NOMO-1 (cell line): ENCODE measurements around the gene RPTOR.
A peak's percentile ranks its signal among the peaks of the same experiment; 100 is the strongest.

Source experiments
- DNase-seq, 2 experiments: peaks; one replicate each; lab custom pipeline; 2025; ENCODE audit not compliant: unreplicated experiment in 2 of 2; lab: John Stamatoyannopoulos, UW

Gene RPTOR

DNA sequence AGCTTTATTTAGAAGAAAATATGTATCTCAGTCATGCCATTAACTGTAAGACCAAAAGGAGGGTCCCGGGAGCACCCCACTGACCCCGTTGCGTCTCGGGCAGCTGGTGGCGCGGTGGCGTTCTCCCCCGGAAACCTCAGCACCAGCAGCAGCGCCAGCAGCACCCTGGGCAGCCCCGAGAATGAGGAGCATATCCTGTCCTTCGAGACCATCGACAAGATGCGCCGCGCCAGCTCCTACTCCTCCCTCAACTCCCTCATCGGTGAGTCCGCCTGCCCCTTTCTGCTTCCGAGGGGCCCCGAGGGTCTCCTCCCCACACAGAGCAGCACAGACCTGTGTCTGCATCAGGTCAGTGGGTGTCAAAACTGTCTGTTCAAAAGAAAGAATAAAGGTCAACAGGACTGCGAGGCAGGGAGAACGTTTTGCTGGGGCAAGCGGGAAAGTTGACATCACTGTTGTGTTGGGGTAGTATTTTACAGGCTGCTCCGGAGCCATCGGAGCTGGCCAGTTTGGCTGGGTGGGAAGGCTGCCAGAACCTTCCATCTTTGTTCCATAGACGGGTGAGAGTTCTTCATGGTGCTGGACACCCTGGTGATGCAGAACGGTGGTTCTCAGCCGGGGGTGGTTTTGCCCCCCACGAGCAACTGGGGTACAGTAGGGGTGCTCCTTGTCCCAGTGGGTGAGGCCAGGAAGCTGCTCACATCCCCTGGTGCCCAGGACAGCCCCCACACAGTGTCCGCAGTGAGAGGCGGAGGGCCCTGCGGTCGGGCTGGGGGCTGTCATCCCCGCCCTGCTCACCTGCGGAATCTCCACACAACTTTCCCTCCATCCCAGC lies 349.2 kb downstream of the RPTOR start:
- no peak for DNase-seq

DNA sequence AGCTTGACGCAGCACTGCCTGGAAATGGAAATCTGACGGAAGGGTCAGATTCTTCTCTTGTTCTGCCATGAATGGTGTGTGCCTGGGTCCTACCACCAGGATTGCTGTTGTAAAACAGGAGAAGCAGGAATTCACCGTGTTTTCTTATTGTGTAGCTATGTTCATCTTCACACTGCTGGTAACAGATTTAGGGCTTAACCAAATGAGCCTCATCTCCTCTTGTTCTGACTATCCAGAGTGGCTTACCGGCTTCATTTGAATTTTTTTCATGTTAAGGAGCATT lies 349.7 kb downstream of the RPTOR start:
- DNase-seq, result no peak

DNA sequence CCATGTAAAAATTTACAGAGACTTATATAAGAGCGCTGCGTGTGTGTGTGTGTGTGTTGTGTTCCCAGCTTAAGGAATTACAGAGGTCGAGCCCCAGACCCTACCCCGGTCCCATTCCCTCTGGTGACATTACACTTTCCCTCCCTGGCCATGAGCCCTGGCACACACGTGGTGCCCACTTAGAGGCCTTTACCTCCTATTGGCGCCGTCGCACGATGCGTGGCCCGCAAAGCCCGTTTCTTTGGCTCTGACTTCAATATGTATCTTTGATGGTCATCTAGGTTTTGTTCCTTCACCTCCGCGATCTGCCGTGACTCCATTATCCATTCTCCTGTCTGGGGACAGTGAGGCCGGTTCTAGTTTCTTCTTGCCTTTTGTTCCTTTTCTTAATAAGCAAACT lies 350.1 kb downstream of the RPTOR start:
- no peak for DNase-seq

DNA sequence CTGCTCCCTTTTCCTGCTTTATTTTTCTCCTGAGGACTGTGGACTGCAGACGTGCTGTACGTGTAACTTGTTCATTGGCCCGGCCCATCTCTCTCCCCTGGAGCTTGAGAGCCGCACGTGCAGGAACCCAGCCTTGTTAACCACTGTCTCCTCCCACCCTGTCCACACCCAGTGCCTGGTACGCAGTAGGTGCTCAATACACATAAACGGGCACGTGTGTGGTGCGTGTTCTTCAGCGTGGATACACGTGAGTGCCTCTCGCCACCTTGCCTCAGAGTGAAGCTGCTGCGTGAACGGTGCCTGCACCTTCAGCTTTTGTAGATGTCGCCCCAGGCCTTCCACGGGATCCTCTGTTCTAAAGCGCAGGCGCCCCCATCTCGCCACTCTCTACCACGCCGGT lies 350.7 kb downstream of the RPTOR start:
- no peak for DNase-seq

DNA sequence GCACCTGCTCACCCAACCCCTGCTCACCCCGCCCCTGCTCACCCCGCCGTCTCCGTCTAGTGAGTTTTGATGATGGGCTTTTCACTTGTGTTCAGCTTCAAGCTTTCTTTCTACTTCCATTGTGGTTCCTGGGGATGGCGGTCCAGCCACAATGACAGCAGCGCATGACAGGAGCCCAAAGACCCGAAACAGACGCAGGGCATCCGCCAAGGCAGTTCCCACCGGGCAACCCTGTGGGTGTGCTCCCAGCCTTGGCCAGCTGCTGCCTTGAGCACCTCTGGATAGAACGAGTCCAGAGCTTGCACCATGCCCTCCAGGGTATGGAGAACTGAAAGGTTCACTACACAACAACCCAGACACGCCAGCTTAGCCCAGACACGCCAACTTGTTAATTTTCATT lies 354.1 kb downstream of the RPTOR start:
- DNase-seq, result no peak

DNA sequence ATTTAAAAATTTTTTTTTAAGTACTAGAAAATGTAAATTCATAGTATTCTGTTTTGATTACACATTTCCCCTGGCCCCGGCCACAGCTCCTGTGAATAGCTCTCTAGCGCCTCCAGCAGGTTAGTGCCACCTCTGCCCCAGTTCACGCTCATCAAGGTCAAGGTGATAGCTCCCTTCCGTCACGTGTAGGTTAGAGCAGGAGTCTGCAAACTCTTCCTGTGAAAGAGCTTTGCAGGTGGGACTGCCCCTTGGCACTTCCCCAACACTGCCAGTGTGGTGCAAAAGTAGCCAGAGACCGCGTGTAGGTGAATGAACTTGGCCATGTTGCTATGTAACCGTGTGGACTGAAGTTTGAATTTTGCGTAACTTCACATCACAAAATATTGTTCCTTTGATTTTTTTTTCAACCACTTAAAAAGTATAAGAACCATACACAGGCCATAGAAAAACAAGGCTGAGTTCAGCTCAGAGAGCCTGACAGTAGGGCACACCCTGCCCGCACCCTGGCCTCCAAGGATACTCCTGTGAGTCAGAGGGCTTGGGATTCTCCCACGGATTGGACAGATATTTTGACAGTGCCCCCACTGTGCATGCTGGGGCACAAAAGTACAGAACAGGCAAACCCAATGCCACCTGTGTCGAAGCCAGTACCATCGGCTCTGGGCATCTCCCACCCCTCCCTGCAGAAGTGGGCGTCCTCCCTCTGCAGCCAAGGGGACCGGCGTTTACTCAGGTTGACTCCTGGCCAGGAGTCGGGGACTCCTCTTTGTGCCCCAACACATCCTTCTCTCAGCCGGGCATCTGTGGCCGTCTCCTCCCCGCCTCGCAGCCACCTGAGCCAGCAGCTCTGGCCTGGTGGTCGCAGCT lies 355.0 kb downstream of the RPTOR start:
- DNase-seq, result peak; percentile 41 to 46

DNA sequence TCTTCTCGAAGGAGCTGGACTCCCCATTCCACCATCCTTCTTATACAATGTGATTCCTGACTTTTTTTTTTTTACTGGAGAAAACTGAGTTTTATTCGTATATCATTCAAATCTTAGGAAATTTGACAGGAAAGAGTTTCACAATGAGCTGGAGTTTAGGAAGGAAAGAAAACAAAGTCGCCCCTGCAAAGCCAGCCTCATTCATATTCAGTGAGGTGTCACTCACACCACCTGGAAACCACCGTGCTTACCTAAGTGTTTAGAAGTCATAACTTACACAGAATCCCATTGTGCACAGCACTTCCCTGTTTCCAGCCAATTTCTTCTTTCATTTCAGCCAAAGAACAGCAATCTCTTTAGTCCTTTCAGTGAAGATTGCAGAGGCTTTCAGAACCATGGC lies 356.7 kb downstream of the RPTOR start:
- DNase-seq, result no peak

DNA sequence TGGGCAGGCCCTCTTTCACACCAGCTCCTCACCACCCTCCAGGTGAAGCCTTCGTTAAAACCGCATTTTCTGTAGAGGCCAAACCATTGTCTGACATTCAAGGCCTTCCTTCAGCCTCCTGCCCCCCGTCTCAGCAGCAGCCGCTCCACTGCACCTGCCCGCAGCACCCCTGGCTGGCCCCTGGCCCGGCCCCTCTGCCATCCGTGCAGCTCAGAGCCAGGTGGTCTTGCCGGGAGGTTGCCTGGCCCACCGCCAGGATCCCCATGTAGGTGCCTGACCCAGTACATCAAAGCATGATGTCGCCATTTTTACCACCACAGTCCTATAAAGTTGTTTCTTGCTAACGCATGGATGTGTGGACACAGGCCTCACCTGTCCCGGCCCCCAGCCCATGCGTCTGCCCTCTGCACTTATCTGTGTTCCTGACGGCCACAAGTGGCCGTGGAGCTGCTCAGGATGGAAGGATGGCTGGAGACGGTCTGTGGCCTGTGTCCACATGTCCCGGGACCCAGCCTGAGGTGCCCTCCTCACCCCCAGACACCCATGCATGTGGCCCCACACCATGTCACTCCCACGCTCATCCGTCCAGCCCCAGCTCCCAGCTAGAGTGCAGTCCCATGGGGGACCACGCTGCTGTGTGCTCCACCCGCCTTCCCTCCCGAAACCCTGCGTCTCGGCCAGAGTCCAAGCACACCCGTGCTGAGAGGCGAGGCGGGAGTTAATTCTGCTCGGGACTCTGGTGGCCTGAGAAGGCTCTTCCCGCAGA lies 357.7 kb downstream of the RPTOR start:
- DNase-seq, result no peak

DNA sequence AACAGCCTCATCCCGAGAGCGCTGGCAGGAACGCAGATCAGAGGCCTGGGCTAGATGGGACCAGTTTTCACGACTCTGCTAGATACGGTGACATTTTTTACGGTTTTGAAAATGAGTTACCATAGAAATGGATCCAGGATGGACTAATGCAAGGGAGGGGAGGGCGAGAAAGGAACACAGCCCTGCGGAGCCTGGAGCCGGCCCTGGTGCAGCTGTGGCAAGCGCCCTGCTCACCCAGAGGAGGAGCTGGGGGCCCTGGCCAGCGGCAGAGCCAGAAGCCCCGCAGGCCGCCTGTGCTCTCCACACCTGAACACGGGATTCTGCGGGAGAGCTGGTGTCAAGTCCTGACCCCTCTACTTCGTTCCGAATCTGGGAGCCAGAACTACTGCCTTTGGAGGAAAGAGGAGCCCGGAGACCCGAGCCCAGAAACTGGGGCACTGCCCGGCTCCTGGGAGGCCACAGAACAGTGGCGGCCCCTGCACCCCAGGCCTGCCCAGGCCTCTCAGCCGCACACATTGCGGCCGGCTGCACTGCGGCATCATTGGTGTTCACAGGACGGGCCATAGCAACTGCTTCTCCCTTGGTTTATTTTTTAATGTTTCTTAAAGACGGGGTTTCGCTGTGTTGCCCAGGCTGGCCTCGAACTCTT lies 358.4 kb downstream of the RPTOR start:
- DNase-seq, result no peak

DNA sequence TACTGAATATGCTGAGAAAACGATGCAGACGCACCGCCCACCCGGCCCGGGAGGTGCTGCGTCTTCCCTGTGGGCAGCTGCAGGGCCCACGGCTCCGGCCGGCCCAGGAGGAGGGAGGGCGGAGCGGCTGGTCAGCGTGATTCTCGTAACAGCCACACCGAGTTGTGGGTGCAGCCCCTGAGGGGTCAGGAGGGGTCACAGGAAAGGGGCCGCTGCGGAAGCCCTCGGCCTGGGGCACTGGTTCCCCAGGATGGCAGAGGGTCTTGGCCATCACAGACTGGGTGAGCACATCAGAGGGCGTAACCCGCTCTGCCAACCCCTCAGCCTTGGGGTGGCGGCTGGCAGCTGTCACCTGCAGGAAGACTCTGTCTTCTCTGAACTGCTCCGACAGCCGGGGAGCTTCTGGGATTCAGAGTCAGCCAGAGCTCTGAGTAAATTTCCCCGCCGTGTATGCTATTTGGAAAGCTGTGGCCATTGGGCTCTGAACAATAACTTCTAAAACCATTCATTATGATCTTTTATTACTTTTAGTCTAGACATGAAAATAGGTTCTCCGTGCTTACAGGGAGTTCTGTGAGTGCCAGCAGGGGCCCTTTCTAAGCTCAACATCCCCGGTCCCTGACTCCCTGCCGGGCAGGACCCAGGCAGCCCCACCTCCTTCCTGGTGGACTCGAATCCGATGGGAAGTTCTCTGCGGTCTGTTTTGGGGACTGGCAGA lies 359.6 kb downstream of the RPTOR start:
- no peak for DNase-seq

DNA sequence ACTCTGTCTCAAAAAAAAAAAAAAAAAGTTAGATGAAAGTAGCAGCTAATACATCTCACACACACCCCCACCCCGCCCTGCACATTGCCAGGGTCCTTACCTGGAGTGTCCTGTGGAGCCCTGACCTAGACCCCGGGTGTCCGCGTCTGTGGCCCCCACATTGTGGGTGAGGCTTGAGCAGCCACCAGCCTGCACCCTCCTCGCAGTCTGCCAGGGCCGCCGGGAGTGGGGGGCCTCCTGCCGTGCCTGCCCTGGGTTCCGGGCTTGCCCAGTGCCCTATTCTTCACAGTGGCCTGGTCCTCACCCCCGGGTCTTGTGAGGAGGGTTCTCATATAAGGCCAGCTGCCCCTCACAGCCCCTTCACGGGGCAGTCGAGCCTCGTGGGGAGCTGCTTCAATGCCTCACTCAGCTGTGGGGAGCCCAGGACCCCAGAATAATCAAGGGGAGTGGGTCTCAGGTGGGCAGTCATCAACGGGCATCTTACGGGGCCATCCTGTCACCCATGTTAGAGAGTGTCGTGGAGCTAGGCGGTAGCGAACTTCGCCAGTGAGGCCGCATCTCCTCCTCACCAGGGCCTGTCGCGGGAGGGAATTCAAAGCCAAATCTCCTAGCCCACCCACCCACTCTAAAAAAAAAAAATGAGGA lies 361.1 kb downstream of the RPTOR start:
- no peak for DNase-seq

DNA sequence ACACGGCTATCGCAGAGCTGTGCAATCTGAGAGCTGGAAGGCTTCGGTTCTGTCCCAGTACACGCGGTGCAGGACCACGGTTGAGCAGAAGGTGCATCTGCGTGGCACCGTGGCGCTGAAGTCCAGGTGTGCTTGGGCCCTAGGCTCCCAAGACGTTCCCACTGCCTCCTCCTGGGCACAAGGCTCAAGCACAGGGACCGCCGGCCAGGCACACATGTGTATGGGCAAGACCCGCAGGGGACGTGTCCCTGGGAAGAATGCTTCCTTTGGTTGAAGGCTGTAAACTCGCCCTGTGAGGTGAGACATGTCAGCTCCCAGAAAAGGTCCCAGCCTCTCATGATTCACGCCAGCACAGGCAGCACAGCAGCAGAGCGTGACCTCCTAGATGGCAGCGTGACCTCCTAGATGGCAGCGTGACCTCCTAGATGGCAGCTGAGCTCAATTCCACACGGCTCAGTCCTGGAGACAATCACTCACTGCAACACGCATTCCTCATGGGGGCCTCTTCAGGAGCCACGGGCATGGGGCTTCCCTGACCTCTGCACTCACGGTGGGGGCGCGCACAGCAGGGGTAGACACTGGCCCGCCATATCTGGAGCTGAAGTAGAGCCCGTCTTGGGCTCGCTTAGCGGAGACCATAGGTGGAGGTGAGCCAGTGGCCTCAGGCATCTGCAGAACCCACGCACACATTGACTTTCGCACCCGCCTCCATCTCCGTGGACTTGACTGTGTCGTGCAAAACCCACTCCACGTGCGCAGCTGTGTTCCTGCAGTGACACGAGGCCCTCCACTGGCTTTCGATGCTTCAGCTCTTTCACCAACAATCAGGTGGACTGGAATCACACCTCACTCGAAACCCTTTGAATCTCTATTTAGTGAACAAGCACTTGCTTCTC lies 362.0 kb downstream of the RPTOR start:
- DNase-seq, result no peak

DNA sequence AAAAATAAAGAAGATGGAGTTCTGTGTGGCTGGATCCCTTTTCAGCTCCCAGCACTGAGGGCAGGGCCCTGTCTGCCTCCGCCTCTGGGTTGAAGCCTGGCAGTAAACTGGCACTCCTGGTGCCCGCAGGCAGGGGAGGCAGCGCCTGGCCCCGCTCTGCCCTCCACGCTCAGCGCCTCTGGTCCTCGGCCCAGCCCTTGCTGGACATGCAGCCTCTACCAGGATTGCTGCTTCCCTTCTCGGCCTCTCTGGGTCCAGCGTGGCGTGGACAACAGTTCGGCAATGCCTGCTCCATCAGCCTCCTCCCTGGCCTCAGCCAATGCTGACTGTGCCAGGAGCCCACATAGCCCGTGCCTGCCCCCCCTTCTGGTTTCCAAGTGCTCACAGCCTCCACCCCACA lies 362.6 kb downstream of the RPTOR start:
- no peak for DNase-seq

DNA sequence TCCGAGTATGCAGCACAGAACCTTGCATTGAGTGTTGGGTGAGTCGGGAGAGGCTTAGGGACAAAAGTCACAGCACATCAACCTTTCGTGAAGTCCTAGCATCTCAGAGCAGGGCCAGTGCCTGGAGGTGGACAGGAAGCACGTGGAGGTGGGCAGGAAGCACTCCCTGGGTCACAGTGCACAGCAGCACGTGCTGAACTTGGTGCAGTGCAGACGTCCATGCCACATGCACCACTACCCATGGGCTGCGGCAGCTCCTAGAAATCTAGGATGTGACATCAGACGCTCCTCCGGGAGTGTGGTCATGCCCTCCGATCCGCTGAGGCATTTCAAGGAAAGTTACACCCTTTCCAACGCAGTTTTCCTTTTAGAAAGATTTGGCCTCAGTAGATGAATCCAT lies 363.6 kb downstream of the RPTOR start:
- no peak for DNase-seq

DNA sequence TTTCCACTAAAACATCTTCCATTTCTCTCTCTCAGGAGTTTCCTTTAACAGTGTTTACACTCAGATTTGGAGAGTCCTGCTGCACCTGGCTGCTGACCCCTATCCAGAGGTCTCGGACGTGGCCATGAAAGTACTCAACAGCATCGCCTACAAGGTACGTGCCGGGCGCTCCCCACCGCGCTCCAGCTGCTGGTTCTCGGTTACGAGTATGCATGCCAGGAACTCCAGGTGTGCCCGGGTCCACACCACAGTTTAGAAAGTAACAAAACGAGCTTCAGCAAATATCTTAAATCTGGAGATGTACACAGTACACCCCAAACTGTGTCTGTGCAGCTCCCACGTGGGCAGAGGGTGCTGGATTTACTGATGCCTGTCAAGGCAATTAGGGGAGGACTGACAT lies 364.1 kb downstream of the RPTOR start:
- DNase-seq, result no peak

DNA sequence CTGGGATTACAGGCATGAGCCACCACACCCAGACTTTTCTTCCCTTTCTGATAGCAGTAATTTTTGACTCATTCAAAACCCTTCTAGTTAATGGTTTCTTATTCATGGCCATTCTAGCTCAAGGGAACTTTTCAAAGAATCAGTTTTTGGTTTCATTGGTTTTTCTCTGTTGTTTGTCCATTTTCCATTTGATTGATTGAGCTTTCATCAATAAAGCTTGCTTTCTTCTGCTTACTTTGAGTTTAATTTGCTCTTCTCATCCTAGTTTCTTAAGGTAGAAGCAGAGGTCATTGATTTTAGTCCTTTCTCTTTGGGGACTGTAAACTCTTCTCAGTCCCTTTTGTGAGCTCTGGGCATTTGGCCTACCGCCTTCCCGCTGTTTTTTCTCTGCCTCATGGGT lies 365.0 kb downstream of the RPTOR start:
- DNase-seq, result no peak

DNA sequence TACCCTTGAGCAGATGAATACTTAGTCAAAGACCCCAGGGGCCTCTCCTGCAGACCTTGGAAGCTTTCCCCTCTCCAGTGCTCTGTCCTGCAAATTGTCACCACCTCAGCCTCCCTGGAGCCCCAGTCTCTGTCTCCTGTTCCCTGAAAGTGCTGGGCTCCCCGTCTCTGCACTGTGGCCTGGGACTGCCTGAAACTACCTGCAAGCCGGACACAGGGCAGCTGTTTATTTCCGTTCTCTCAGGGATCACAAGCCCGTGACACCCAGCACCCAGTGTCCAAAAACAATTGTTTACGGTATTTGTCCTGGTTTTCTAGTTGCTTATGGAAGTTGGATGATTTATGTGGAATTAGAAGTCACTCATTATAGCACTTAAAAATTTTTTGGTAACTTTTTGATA lies 365.4 kb downstream of the RPTOR start:
- no peak for DNase-seq

DNA sequence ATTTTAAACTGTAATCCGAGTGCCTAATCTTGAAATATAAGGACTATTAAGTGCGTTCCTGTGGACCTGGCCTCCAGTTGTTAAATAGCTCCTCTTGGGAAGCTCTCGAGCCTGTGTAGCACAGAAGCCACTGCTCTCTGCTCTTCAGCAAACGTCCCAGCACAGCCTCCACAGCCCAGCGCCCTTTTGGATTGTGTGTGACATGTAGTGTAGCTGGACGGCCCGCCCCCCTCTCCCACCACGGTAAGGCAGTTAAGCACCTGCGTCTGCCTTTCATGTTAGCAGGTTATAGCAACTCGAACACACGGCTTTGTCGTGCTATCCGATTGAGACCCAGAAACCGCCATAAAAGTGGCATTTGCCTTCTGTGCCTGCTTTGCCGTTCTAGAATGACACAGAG lies 367.8 kb downstream of the RPTOR start:
- DNase-seq, result no peak
